ENCODE data around the gene SLC25A14. TPM values are rescaled to one million over a fixed set of nuclear protein-coding genes. Genes with fewer than 3 reads are reported as not detected.

SLC25A14 gene
- total RNA-seq, 6 donors from 2014 or later: 7.6 to 16.1 (median 8.3) TPM

GRCh38 chrX:130418066-130418465 lies 78.3 kb downstream of the SLC25A14 start:
- H3K27ac ChIP-seq: no peak overlapping the region
- ATAC-seq (ENCODE audit: low FRiP score in 2 of 2) (no peak), DNase-seq (no peak)
- 74% methylated on average over 2 of the region's 2 CpGs; no CpG with 5 or more reads in 1 of the 2 donors for WGBS, 2 donors
- no peak for TF ChIP-seq POLR2A (IDR thresholded peaks at IDR 0.05)
- no peak for TF ChIP-seq POLR2AphosphoS5 (IDR thresholded peaks at IDR 0.05)
- H3K36me3 ChIP-seq: peaks cover 0 to under 1% (median 0%) of the 10 kb centered on the region in 4 donors
- no peaks in the 10 kb centered on the region for H3K4me1 ChIP-seq
- no peak overlapping the region for H3K4me3 ChIP-seq
- no peaks in the 10 kb centered on the region for H3K9me3 ChIP-seq
- H3K27me3 ChIP-seq: no peaks in the 10 kb centered on the region

- no peak overlapping the region for H3K4me3 ChIP-seq
- DNase-seq (no peak), ATAC-seq (ENCODE audit: low FRiP score in 2 of 2) (no peak)
- H3K27ac ChIP-seq: no peak overlapping the region
- H3K36me3 ChIP-seq: no peaks in the 10 kb centered on the region
- TF ChIP-seq POLR2AphosphoS5 (IDR thresholded peaks at IDR 0.05): no peak
- no peak for TF ChIP-seq POLR2A (IDR thresholded peaks at IDR 0.05)
- no peak for TF ChIP-seq CTCF (IDR thresholded peaks at IDR 0.05)
- no peak for TF ChIP-seq EP300 (IDR thresholded peaks at IDR 0.05)
- 88 to 89% methylated on average over 1 to 4 of the region's 4 CpGs for WGBS, 2 donors
- H3K4me1 ChIP-seq: no peaks in the 10 kb centered on the region
- no peaks in the 10 kb centered on the region for H3K9me3 ChIP-seq
- no peaks in the 10 kb centered on the region for H3K27me3 ChIP-seq
These were observed 79.0 kb downstream of the SLC25A14 start for GRCh38 chrX:130418740-130419139.

- H3K27me3 ChIP-seq: no peaks in the 10 kb centered on the region
- WGBS, 2 donors: 70% methylated on average over 2 of the region's 2 CpGs; no CpG with 5 or more reads in 1 of the 2 donors
- no peak for ATAC-seq (ENCODE audit: low FRiP score in 2 of 2)
These were observed 79.5 kb downstream of the SLC25A14 start for GRCh38 chrX:130419263-130419662.

More at GRCh38 chrX:130419263-130419662, 79.5 kb downstream of the SLC25A14 start:
- Histone ChIP-seq H3K4me1 (no peaks in the 10 kb centered on the region), H3K9me3 (no peaks in the 10 kb centered on the region), H3K27ac (no peak overlapping the region), H3K4me3 (no peak overlapping the region), H3K36me3 (no peaks in the 10 kb centered on the region)
- no peak for DNase-seq
- TF ChIP-seq POLR2A (IDR thresholded peaks at IDR 0.05): no peak
- no peak for TF ChIP-seq CTCF (IDR thresholded peaks at IDR 0.05)
- TF ChIP-seq EP300 (IDR thresholded peaks at IDR 0.05): no peak
- no peak for TF ChIP-seq POLR2AphosphoS5 (IDR thresholded peaks at IDR 0.05)

Small RNA genes lying within 50 kb of the gene (small RNA-seq; reads per million reads assigned to genes)
- gene AL035423.1: 0 reads per million in 4 donors
- gene RNU6-1130P: 0 reads per million in 4 donors

Other genes with a start within 250 kb of the SLC25A14 start
- 10 to 100 TPM; 13.6 to 31.0 (median 21.9) TPM for gene ELF4, start 229.4 kb upstream of the SLC25A14 start, total RNA-seq
- 10 to 100 TPM; 14.1 to 29.5 (median 21.9) TPM for gene AIFM1, start 174.1 kb upstream of the SLC25A14 start, total RNA-seq
- 1 to 10 TPM in 1 of 6 donors, under 1 TPM in 3, not detected in 2; 0.29 to 1.1 (median 0.75) TPM for gene RAB33A, start 168.0 kb upstream of the SLC25A14 start, total RNA-seq
- gene ZNF280C, start 71.0 kb upstream of the SLC25A14 start, total RNA-seq: 1 to 10 TPM; 2.8 to 3.8 (median 3.4) TPM
- not detected for gene GPR119, start 45.8 kb downstream of the SLC25A14 start, total RNA-seq
- gene RBMX2, start 62.1 kb downstream of the SLC25A14 start, total RNA-seq: 10 to 100 TPM in 5 of 6 donors, 1 to 10 TPM in 1; 6.0 to 21.0 (median 13.9) TPM